CD4-positive, alpha-beta T cell treated with Interleukin-21 for 1 hour (primary cell): Measurements from ENCODE around the gene HSH2D.

Experiments used
- DNase-seq: peaks from one replicate; pipeline ENCODE4 v3.0.0-alpha.2; 2020

The HSH2D gene

DNA sequence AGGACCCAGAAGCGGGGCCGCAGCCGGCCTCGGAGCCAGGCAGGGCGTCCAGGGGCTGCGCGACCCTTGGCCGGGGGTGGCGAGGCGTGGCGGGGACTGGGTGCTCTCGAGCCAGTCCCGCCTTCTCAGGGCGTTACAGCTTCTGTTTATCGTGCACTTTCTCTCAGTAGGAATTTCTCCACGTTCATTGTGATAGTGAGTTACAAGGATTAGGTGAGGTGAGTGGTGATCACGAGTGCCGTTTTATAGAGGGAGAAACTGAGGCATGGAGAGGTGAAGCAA lies 54.8 kb downstream of the HSH2D start:
- DNase-seq: no peak

DNA sequence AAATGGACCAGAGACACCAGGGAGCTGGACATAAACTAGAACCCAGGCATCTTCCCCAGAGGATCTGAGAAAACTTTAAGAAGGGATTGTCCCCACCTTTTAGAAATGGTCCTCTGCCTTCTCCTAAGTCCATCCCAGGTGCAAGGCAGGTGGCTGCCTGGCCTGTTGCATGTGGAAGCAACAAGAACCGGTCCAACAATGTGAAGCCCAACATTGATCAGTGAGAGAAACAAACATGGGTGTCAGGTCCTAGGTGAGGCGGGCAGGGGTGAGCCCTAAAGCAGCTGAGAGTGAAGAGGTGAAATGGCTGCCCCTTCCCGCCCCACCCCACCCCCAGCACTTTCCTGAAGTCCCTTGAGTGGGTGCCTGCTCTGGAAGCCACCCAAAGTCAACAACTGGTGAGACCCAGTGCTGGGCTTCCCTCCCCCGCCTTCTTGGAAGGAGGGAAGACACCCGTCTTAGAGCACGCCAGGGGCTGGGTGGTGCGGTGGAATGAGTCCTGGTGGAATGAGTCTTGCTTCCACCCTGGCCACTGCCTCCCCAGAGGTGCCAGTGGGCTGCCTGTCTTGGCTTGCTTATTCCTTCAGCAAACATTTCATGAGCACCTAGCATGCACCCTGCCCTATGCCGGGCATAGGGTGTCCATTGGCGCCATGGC lies 55.9 kb downstream of the HSH2D start:
- DNase-seq: no peak

DNA sequence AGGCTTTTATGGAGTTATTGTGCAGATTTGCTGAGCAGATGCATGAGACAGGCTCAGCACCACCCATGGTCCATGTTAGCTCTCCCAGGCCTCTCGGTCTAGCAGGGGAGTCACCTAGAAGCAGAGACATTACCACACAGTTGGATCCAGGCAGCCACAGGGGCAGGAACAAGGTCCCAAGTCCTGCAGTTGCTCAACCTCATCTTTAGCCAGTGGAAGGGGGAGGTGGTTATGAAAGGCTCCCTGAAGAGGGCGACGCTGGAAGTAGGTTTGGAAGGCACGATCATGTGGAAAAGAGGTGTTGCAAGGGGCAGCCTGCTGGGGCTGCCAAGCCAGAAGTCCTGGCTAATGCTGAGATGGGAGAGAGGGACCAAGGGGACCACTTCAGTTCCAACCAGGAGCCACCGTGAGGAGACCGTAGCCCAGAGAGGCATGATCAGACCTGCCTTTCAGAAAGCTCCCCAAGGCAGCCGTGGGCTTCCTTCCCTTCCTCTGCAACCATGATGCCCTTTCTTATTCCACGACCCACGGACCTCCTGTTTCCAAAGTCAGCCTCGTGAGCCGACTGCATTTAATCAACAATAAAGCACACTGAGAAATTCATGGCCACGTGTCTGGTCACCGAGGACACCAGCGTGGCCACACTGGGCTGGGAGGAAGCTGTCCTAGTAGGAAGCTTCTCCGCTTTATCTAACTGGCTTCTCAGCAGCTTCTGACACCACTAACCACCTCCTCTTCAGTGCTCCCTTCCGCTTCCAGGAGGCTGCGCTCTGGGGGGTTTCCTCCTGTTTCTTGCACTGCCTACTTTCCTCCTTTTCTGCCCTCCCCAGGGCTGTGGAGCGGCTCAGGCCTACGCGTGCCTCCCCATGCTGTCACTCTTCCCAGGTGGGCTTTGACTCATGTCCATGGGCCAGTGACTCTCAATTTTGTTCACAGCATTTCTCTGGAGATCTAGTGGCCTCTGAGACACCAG lies 56.8 kb downstream of the HSH2D start:
- DNase-seq: no peak

DNA sequence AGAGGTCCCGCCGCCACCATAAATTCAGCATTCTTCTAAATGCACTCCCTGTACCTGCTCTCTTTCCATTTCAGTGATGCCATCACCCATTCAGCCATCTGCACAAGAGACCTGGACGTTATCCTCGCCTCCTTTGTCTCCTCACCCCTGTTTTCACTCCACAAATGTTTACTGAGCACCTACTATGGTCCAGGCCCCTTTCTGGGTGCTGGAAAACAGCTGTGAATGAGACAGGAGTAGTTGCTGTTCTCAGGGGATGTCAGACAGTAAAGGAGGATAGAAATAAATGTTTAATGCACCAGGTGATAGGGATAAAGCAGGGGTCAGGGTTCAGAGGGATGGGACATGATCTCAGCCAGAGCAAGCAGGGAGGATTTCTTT lies 57.5 kb downstream of the HSH2D start:
- no peak for DNase-seq

DNA sequence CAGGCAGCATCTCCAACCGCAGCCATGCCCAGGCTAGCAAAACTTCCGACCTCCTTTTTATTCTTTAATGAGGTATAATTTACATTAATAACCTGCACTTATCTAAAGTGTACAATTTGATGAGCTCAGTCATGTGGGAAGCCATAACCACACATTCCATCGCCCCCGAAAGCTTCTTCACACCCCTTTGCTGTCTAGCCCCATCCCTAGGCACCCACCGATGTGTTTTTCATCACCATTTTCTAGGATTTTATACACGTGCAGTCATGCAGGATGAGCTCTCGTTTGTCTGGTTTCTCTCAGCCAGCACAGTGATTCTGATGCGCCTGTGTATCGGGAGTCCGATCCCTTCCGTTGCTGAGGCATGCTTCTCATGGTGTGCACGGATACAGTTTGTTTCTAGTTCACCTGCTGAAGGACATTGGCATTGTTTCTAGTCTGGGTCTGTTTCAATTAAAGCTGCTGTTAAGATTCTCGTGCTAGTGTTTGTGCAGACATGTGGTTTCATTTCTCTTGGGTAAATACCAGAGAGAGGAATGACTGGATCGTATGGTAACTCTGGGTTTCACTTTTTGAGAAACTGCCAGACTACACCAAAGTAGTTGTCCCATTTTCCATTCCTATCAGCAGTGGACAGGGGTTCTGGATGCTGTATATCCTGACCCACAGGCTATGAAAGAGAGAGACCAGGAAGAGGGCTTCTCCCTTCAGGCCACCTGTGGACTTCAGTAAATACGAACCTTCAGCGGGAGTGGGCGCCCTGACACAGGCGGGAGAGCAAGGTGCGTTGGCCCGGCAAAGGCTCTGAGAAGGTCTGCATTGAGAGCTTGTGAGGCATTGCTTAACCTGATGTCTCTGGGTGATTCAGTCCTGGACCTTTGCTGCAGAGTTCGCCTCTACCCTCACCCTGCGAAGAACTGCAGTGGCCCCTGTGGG lies 59.1 kb downstream of the HSH2D start:
- no peak for DNase-seq

DNA sequence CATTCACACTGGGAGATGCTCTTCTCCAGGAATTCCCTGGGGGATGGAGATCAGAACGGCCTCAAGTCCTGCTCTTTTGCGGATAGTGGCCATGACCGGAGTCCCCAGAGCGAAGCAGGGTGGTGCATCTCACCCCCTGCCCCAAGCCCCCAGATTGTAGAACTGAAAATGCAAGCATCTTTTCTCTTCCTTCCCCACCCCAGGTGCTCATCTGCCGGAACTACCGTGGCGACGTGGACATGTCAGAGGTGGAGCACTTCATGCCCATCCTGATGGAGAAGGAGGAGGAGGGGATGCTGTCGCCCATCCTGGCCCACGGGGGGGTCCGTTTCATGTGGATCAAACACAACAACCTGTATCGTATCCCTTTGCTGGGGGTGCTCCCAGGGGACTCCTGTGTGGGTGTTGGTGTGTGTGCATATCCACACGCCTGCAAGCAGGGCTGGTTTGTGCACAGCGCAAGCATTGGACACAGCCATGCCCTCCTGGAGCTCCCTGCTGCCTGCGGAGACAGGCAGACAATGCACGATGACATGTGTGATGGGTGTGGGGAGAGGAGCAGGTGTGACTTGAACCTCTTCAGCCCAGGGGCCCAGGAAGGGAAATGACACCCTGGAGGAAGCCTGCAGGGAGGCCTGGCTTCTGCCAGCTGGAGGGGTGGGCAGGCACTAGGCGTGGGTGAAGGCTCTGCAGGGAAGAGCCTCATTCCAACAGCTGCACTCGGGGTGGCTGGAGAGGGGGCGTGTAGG lies 59.9 kb downstream of the HSH2D start:
- DNase-seq: no peak

DNA sequence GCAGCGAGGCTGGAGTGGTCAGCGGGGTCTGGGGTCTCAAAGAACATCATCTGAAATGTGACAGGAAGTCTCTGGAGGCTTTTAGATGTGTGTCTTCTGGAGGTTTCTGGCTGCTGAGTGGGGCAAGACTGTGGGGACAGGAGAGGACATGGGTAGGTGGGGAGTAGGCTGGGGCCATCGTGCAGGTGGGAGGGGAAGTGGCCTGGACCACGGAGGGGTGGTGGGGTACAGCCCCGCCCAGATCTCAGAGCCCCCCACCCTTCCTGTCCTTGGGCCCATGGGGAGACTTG lies 60.5 kb downstream of the HSH2D start:
- DNase-seq: no peak

DNA sequence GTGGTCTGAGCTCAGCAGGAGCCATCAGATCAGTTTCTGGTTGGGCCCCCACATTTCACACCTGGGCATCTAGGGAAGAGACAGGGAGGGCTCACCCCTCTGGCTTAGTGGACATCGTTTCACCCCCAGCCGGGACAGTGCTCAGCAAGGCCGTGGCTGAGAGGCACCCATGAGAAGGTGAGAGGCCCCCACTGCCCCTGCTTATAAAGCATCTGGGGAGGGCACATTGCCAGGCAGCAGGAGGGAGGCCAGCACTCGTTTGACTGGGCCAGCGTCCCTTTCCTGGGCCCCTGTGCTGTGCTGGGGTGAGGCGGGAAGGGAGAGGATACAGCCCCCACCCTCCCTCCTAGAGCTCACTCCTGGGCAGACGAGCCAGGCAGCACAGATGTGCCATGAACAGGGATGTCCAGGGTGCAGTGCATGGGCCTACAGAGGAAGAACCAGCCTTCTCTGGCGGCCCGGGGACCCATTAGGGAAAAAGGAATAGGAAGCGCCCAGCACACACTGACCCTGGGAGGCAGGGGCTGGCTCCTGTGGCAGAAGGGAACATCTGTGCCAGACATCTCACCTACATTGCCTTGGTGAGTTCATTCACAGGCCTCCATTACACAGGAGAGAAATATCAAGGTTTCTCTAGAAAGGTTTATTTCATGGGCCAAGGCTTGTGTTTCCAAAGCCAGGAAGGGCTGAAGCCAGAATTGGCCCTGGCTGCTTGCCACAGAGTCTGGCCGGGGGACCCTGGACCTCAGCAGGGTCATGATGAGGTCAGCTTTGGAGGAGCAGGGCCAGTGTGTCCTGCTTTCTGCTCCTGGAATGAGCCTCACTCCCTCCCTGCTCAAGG lies 61.9 kb downstream of the HSH2D start:
- no peak for DNase-seq

DNA sequence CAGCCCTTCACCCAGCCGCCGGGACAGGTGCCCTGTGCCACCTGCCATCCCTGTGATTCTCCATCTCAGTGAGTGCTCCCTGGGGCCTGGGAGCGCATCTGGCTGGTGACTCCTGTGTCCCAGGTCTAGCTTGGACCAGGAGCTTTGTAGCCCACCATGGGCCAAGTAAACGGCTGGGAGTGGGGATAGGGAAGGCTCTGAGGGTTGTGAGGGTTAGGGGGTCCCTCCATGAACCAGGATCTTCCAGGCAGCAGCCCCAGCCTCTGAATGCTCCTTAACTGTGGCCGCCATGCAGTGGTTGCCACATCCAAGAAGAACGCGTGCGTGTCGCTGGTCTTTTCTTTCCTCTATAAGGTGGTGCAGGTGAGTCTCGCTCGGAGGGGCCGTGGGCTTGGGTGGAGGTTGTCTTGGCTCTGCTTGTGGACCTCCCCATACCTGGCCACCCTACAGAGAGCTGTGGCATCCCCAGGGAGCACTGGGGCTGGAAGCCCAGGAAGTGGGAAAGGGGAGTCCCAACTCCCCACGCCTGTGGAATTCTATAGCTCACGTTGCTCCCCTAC lies 62.6 kb downstream of the HSH2D start:
- DNase-seq: no peak

DNA sequence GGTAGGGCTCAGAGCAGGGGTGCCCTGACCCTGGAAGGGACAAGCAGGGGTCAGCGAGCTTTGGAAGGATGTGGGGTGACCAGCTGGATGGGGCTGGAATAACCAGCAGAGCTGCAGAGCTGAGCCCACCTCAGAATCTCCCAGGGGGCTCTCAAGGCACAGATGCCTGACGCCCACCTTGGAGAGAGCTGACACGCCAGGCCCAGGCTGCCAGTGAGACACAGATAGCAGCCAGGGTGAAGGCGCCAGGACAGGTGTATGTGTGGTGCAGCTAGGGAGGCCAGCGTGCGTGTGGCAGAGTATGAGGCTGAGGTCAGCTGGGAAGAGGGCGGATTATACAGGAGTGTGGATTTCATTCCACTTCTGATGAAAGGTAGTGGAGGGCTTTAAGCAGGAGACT lies 63.2 kb downstream of the HSH2D start:
- DNase-seq: no peak

DNA sequence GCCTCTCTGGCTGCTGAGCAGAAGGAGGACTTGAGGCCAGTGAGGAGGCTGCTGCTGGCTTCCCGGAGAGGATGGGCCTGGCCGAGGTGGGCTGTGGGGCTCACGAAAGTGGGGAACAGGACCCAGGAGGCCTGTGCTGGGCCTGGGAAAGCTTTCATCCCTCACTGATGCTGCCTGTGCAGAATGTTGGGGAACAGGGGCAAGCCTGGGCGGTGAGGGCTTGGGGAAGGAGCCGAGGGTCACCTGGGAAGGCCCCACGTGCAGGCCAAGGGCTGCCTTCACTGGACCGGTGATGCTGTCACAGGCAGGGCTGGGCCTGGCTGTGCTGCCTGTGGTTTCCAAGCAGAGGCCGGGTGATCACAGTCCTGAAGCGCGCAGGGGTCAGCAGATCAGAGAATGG lies 63.6 kb downstream of the HSH2D start:
- no peak for DNase-seq

DNA sequence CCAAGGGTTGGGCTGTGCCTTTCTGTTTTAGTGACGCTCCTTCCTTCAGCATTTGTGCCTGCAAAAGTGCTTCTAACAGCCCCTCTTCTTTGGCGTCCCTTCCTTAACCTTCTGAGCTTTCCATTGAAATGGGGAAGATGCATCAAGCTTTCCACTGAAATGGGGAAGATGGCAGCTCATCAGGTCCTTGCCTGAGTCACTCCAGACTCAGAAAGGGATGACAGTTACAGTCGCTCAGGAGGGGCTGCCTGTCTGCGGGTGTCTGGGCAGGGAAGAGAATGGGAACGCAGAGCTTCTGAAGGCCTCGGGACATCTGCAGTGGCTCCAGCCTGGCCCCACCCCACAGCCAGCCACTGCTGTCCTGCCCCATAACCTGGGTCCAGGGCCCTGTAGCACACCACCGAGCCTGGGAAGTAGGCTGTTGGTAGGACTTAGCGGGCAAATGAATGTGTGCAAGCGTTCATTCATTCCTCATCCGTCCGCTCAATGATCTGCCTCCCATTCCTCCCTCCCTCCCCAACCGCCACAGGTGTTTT lies 64.1 kb downstream of the HSH2D start:
- no peak for DNase-seq
